ENCODE results near the gene GIMAP4. TPM values are rescaled to one million over a fixed set of nuclear protein-coding genes. Genes with fewer than 3 reads are reported as not detected.
A peak's percentile ranks its signal among the peaks of the same experiment; 100 is the strongest.
"Not testable (repeated sequence)": the region's sequence is repeated elsewhere in the genome, so short reads cannot be mapped to it uniquely, and the experiment has no call there.

Gene GIMAP4
- total and polyA plus RNA-seq, 7 experiments from 2014 or later: 74.9 to 762 (median 406) TPM

- peak overlapping the region in 4 of 10 donors; percentile 14 to 40 (median 32) for H3K4me3 Mint-ChIP-seq
- H3K4me1 ChIP-seq (ENCODE audit: control insufficient read depth in 2 of 2, insufficient read depth in 2 of 2, low read length in 2 of 2); H3K27ac ChIP-seq (ENCODE audit: low read depth, low read length); ATAC-seq; H3K27me3 Mint-ChIP-seq; H3K4me3 ChIP-seq (ENCODE audit: low read length); H3K27me3 ChIP-seq (ENCODE audit: control insufficient read depth in 2 of 2, insufficient read depth in 2 of 2, low read length in 2 of 2): not testable (repeated sequence)
- intact Hi-C loops (cut with micrococcal nuclease): loop anchor here in 1 of 2 donors (5.0 kb wide), 1 partner anchor 33 kb away; no protein-coding TSS in a partner anchor
- peaks cover 0 to 100% (median 72%) of the 10 kb centered on the region in 11 donors for H3K9me3 Mint-ChIP-seq
- Histone ChIP-seq H3K9me3 (ENCODE audit: control insufficient read depth in 2 of 3, low read length in 3 of 3) (peaks cover 7 to 44% (median 13%) of the 10 kb centered on the region in 3 experiments), H3K36me3 (ENCODE audit: control insufficient read depth in 2 of 3, insufficient read depth in 3 of 3, low read length in 3 of 3) (peaks cover 0 to 10% (median 0%) of the 10 kb centered on the region in 3 experiments)
- ChIA-PET POLR2A (interaction anchor here (0.6 to 8.6 kb wide), 10 partner anchors 11 to 121 kb away, joined by 3 to 71 read pairs (median 3); partner anchors contain the start of genes GIMAP4 and GIMAP6), CTCF (interaction anchor here (0.6 to 1.0 kb wide), 2 partner anchors 37 to 61 kb away, joined by 3 read pairs; no protein-coding TSS in a partner anchor)
- peaks cover 41 to 94% (median 67%) of the 10 kb centered on the region in 5 donors for H3K36me3 Mint-ChIP-seq
- peaks cover 10 to 81% (median 70%) of the 10 kb centered on the region in 7 donors for H3K4me1 Mint-ChIP-seq
- H3K27ac Mint-ChIP-seq: peak overlapping the region in 8 of 9 donors; percentile 23 to 78 (median 73)
- peak in 6 of 9 donors; percentile 48 to 71 (median 56) for DNase-seq
These were observed 12.9 kb downstream of the GIMAP4 start for GRCh38 chr7:150579979-150580637.

DNA sequence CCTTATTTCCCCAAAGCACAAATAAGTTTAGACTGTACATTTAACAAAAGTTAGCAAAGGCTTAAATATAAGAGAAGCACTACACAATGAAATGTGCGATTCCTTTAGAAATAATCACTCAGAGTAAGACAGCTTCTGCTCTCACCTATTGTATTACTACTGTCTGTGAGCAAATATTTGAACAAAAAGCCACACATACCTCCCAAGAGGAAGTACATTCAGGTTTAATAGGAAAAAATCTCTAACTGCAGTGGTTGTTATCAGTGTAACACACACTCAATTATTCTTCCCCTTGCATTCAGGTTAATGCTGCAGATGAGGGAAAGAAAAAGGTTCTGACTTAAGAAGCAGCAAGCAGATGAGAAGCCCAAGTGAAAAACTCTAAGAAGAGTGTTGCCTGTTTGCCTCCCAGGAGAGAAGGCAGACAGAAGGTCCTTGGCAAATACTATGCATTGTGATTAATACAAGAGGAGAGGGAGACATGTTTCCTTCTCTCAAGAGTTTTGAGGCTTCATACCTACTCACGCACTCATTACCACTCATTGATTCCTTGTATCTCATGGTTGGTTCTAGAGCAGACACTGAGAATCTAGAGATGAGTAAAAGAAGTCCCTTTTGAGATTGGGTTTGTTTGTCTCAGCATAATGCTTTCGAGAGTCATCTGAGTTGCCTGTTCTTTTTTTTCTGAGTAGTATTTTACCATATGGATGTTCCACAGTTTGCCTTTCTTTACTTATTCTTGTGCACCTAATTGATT lies 13.6 kb downstream of the GIMAP4 start:
- peaks cover 1 to 5% of the 10 kb centered on the region in 2 donors for H3K4me1 ChIP-seq (ENCODE audit: control insufficient read depth in 2 of 2, insufficient read depth in 2 of 2, low read length in 2 of 2)
- H3K27me3 ChIP-seq (ENCODE audit: control insufficient read depth in 2 of 2, insufficient read depth in 2 of 2, low read length in 2 of 2): no peaks in the 10 kb centered on the region
- Mint-ChIP-seq H3K4me1 (peaks cover 11 to 83% (median 71%) of the 10 kb centered on the region in 7 donors), H3K36me3 (peaks cover 41 to 91% (median 63%) of the 10 kb centered on the region in 5 donors), H3K4me3 (peak overlapping the region in 2 of 10 donors; percentile 16 to 40), H3K27me3 (no peaks in the 10 kb centered on the region), H3K9me3 (peaks cover 0 to 98% (median 67%) of the 10 kb centered on the region in 11 donors), H3K27ac (peak overlapping the region in 8 of 9 donors; percentile 5 to 78 (median 66))
- H3K36me3 ChIP-seq (ENCODE audit: control insufficient read depth in 2 of 3, insufficient read depth in 3 of 3, low read length in 3 of 3): peaks cover 0 to 10% (median 0%) of the 10 kb centered on the region in 3 experiments
- DNase-seq (no peak), ATAC-seq (no peak)
- H3K9me3 ChIP-seq (ENCODE audit: control insufficient read depth in 2 of 3, low read length in 3 of 3): peaks cover 7 to 44% (median 13%) of the 10 kb centered on the region in 3 experiments
- no peak overlapping the region for H3K4me3 ChIP-seq (ENCODE audit: low read length)
- ChIA-PET POLR2A (interaction anchor here (0.7 to 8.6 kb wide), 13 partner anchors 11 to 175 kb away, joined by 3 to 71 read pairs (median 5); partner anchors contain the start of genes GIMAP4 and GIMAP5), CTCF (interaction anchor here (0.7 to 1.0 kb wide), 3 partner anchors 10 to 102 kb away, joined by 3 read pairs; no protein-coding TSS in a partner anchor)
- no peak overlapping the region for H3K27ac ChIP-seq (ENCODE audit: low read depth, low read length)
- intact Hi-C loops (cut with micrococcal nuclease): loop anchor here in 1 of 2 donors (5.0 kb wide), 1 partner anchor 34 kb away; no protein-coding TSS in a partner anchor

DNA sequence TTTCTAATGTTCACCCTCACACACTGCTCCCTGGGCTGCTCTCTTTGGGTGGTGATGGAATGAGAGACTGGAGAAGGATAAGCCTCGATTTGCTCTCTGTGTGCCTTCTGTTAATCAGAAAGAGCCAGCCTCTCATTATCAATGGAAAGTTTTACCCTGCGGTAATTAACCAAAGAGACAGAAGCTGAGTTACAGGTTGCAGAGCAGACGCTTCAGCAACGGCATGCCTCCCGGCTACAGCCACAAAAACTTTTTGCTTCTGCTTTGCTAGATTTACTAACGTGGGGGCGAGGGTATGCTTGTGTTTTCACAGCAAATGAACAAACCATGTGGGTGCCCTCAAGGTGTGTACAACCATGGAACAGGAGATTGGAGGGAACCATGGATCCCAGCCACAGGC lies 18.0 kb downstream of the GIMAP4 start:
- ChIA-PET CTCF (no interaction called here), POLR2A (interaction anchor here (0.9 to 8.6 kb wide), 8 partner anchors 16 to 171 kb away, joined by 3 to 71 read pairs (median 4); partner anchors contain the start of genes GIMAP4, GIMAP6 and GIMAP7)
- peaks cover 6 to 76% (median 44%) of the 10 kb centered on the region in 11 donors for H3K9me3 Mint-ChIP-seq
- H3K4me3 ChIP-seq (ENCODE audit: low read length): no peak overlapping the region
- peaks cover 0 to 10% (median 0%) of the 10 kb centered on the region in 3 experiments for H3K36me3 ChIP-seq (ENCODE audit: control insufficient read depth in 2 of 3, insufficient read depth in 3 of 3, low read length in 3 of 3)
- H3K4me1 Mint-ChIP-seq: peaks cover 24 to 77% (median 67%) of the 10 kb centered on the region in 7 donors
- peaks cover 16 to 24% of the 10 kb centered on the region in 2 donors for H3K4me1 ChIP-seq (ENCODE audit: control insufficient read depth in 2 of 2, insufficient read depth in 2 of 2, low read length in 2 of 2)
- ATAC-seq (no peak), DNase-seq (no peak)
- no peaks in the 10 kb centered on the region for H3K27me3 ChIP-seq (ENCODE audit: control insufficient read depth in 2 of 2, insufficient read depth in 2 of 2, low read length in 2 of 2)
- peak overlapping the region; percentile 17 to 54 (median 40) for H3K4me3 Mint-ChIP-seq
- H3K36me3 Mint-ChIP-seq: peaks cover 20 to 66% (median 35%) of the 10 kb centered on the region in 5 donors
- peaks cover 7 to 39% (median 12%) of the 10 kb centered on the region in 3 experiments for H3K9me3 ChIP-seq (ENCODE audit: control insufficient read depth in 2 of 3, low read length in 3 of 3)
- intact Hi-C loops (cut with micrococcal nuclease): no loop called here
- peak overlapping the region; percentile 70 to 97 (median 88) for H3K27ac Mint-ChIP-seq
- no peaks in the 10 kb centered on the region for H3K27me3 Mint-ChIP-seq
- H3K27ac ChIP-seq (ENCODE audit: low read depth, low read length): peak overlapping the region; percentile 56

DNA sequence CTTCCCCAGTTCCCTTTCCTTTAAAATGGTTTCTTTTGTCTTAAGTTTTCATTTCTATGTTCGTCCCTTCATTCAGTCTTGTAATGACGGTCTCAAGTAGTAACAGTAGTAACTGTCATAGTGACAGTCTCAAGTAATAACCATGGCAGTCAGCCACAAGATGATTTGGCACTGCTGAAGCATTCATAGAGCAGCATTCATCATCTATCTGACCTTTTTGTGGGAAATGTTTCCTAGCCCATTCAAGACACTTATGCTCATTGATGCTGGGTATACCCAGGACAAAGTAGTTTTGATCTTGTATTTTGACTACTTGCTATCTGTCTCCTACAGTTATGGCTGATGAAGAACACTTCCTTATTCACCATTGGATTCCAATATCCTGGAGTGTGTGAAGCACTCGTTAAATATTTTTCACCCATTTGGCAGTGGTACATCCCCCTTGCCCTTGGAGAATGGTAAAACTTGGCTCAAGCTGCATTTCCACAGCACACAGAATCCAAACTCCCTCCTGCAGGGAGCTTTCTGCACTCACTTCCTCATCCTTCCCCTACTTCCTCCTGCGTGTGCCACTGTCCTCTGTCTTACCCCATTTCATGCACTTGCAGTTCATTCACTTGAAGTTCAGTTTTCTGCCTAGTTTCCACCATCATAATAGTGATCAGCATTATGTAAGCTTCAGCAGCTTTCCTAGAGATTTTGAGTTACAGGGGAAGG lies 19.0 kb downstream of the GIMAP4 start:
- intact Hi-C loops (cut with micrococcal nuclease): loop anchor here in 1 of 2 donors (2.0 kb wide), 1 partner anchor 15 kb away; no protein-coding TSS in a partner anchor
- Mint-ChIP-seq H3K36me3 (peaks cover 20 to 66% (median 27%) of the 10 kb centered on the region in 5 donors), H3K9me3 (peaks cover 6 to 76% (median 47%) of the 10 kb centered on the region in 11 donors), H3K4me3 (peak overlapping the region in 9 of 10 donors; percentile 9 to 79 (median 38)), H3K27me3 (no peaks in the 10 kb centered on the region), H3K4me1 (peaks cover 24 to 82% (median 72%) of the 10 kb centered on the region in 7 donors), H3K27ac (peak overlapping the region; percentile 63 to 97 (median 88))
- H3K4me1 ChIP-seq (ENCODE audit: control insufficient read depth in 2 of 2, insufficient read depth in 2 of 2, low read length in 2 of 2): peaks cover 16 to 29% of the 10 kb centered on the region in 2 donors
- DNase-seq (no peak), ATAC-seq (peak; percentile 80)
- peaks cover 2 to 29% (median 7%) of the 10 kb centered on the region in 3 experiments for H3K9me3 ChIP-seq (ENCODE audit: control insufficient read depth in 2 of 3, low read length in 3 of 3)
- peaks cover 0 to 8% (median 0%) of the 10 kb centered on the region in 3 experiments for H3K36me3 ChIP-seq (ENCODE audit: control insufficient read depth in 2 of 3, insufficient read depth in 3 of 3, low read length in 3 of 3)
- POLR2A ChIA-PET: interaction anchor here (0.8 to 8.6 kb wide), 14 partner anchors 9 to 151 kb away, joined by 3 to 71 read pairs (median 4); partner anchors contain the start of genes GIMAP1, GIMAP4, GIMAP5 and GIMAP6
- no peak overlapping the region for H3K4me3 ChIP-seq (ENCODE audit: low read length)
- H3K27ac ChIP-seq (ENCODE audit: low read depth, low read length): peak overlapping the region; percentile 11
- no peaks in the 10 kb centered on the region for H3K27me3 ChIP-seq (ENCODE audit: control insufficient read depth in 2 of 2, insufficient read depth in 2 of 2, low read length in 2 of 2)
- CTCF ChIA-PET: no interaction called here

DNA sequence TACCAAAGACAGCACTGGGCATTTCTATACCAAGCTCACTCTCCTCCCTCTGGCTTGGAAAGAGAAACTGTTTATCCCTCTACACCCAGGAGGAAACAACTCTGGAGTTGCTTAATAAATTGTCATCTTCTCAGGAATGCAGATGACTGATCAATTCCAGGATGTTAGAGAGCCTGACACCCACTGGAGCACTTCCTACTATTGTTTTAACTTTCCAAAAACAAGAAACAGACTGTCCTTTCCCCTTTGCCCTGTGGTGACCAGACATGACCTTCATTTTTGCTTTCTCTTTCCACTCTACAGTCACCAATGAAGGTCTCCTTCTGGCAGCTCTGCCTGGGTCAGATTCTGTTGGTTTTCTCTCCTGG lies 19.6 kb downstream of the GIMAP4 start:
- Mint-ChIP-seq H3K27ac (peak overlapping the region; percentile 63 to 97 (median 80)), H3K4me3 (peak overlapping the region in 9 of 10 donors; percentile 12 to 56 (median 38)), H3K9me3 (peaks cover 12 to 76% (median 47%) of the 10 kb centered on the region in 11 donors), H3K36me3 (peaks cover 20 to 66% (median 27%) of the 10 kb centered on the region in 5 donors), H3K4me1 (peaks cover 27 to 87% (median 75%) of the 10 kb centered on the region in 7 donors), H3K27me3 (no peaks in the 10 kb centered on the region)
- H3K4me3 ChIP-seq (ENCODE audit: low read length): no peak overlapping the region
- peaks cover 0 to 4% (median 0%) of the 10 kb centered on the region in 3 experiments for H3K36me3 ChIP-seq (ENCODE audit: control insufficient read depth in 2 of 3, insufficient read depth in 3 of 3, low read length in 3 of 3)
- peak overlapping the region; percentile 11 for H3K27ac ChIP-seq (ENCODE audit: low read depth, low read length)
- peaks cover 16 to 29% of the 10 kb centered on the region in 2 donors for H3K4me1 ChIP-seq (ENCODE audit: control insufficient read depth in 2 of 2, insufficient read depth in 2 of 2, low read length in 2 of 2)
- intact Hi-C loops (cut with micrococcal nuclease): loop anchor here in 1 of 2 donors (2.0 kb wide), 1 partner anchor 14 kb away; no protein-coding TSS in a partner anchor
- ATAC-seq (peak; percentile 61), DNase-seq (no peak)
- H3K9me3 ChIP-seq (ENCODE audit: control insufficient read depth in 2 of 3, low read length in 3 of 3): peaks cover 0 to 25% (median 7%) of the 10 kb centered on the region in 3 experiments
- ChIA-PET CTCF (no interaction called here), POLR2A (interaction anchor here (0.7 to 8.6 kb wide), 18 partner anchors 8 to 180 kb away, joined by 3 to 71 read pairs (median 4); partner anchors contain the start of genes GIMAP1, GIMAP4, GIMAP5 and GIMAP6)
- H3K27me3 ChIP-seq (ENCODE audit: control insufficient read depth in 2 of 2, insufficient read depth in 2 of 2, low read length in 2 of 2): no peaks in the 10 kb centered on the region
